NCI-H128 (cell line): Measurements from ENCODE around the gene TTC38.
"Not testable (repeated sequence)": the region's sequence is repeated elsewhere in the genome, so short reads cannot be mapped to it uniquely, and the experiment has no call there.

ENCODE experiments used
- DNase-seq: peaks from one replicate; lab custom pipeline; 2025; ENCODE audit not compliant: unreplicated experiment; lab: John Stamatoyannopoulos, UW

The TTC38 gene

GRCh38 chr22:46295277-46295971, 27.6 kb downstream of the TTC38 start:
- DNase-seq: no peak

- DNase-seq: peak; percentile 88
These were observed 28.7 kb downstream of the TTC38 start, which contains the start of gene GTSE1 for GRCh38 chr22:46296257-46297150. GTSE1 (plus strand) TSS chr22:46296870; CDS start chr22:46297401, 531 bp downstream.

GRCh38 chr22:46297151-46297812, 29.5 kb downstream of the TTC38 start:
- DNase-seq: no peak

- DNase-seq: no peak
These were observed 31.3 kb downstream of the TTC38 start for GRCh38 chr22:46299101-46299500.

- no peak for DNase-seq
These were observed 32.7 kb downstream of the TTC38 start for GRCh38 chr22:46300491-46300890.

- DNase-seq: no peak
These were observed 35.6 kb downstream of the TTC38 start for GRCh38 chr22:46303347-46303965.

- no peak for DNase-seq
These were observed 40.6 kb downstream of the TTC38 start for GRCh38 chr22:46308283-46308988.

GRCh38 chr22:46309526-46310085, 41.8 kb downstream of the TTC38 start:
- DNase-seq: no peak

GRCh38 chr22:46312056-46312455, 44.2 kb downstream of the TTC38 start:
- no peak for DNase-seq

- not testable (repeated sequence) for DNase-seq
These were observed 45.0 kb downstream of the TTC38 start for GRCh38 chr22:46312848-46313247.

- no peak for DNase-seq
These were observed 48.2 kb downstream of the TTC38 start for GRCh38 chr22:46315976-46316375.

GRCh38 chr22:46317646-46318045, 49.8 kb downstream of the TTC38 start:
- no peak for DNase-seq

GRCh38 chr22:46318576-46318975, 50.8 kb downstream of the TTC38 start:
- DNase-seq: no peak

- DNase-seq: no peak
These were observed 51.5 kb downstream of the TTC38 start for GRCh38 chr22:46319319-46319718.

- DNase-seq: no peak
These were observed 52.4 kb downstream of the TTC38 start for GRCh38 chr22:46320166-46320710.

- no peak for DNase-seq
These were observed 53.0 kb downstream of the TTC38 start for GRCh38 chr22:46320716-46321386.

- DNase-seq: no peak
These were observed 54.9 kb downstream of the TTC38 start for GRCh38 chr22:46322711-46323110.

GRCh38 chr22:46323162-46323561, 55.4 kb downstream of the TTC38 start:
- no peak for DNase-seq

- no peak for DNase-seq
These were observed 58.4 kb downstream of the TTC38 start for GRCh38 chr22:46326066-46326680.
